Liver (tissue), 3 donors: ENCODE results near the gene CNKSR3.

Experiments used
- EGR1 ChIP-seq, 2 donors: IDR thresholded peaks; 2 replicates each; pipeline ENCODE4 v1.6.1; 2016 to 2018; ENCODE audit warnings: antibody characterized with exemption in 2 of 2, low read depth in 2 of 2
- GABPA ChIP-seq, 2 donors: IDR thresholded peaks in 1 of 2; conservative IDR thresholded peaks in 1 of 2; 2 replicates each; pipeline ENCODE4 v1.6.1; 2016; ENCODE audit warnings: antibody characterized with exemption in 2 of 2, mild to moderate bottlenecking in 1 of 2, moderate library complexity in 1 of 2
- JUND ChIP-seq, 2 donors: IDR thresholded peaks; 2 replicates each; pipeline ENCODE4 v1.6.1; 2016; ENCODE audit warnings: antibody characterized with exemption in 2 of 2
- RAD21 ChIP-seq, 2 donors: IDR thresholded peaks; 2 replicates each; pipeline ENCODE4 v1.6.1; 2016; ENCODE audit warnings: antibody characterized with exemption in 2 of 2, mild to moderate bottlenecking in 2 of 2
- TAF1 ChIP-seq: conservative IDR thresholded peaks from 2 replicates; pipeline ENCODE4 v1.6.1; 2016; ENCODE audit warnings: antibody characterized with exemption, mild to moderate bottlenecking
- TF ChIP-seq, protein P1 (sequence below): fragments of 150-350 bp; IDR thresholded peaks from 2 replicates; pipeline ENCODE4 v1.5.1; 2017; ENCODE audit warnings: improper control_type of control experiment, low read depth, low read length; ENCODE audit not compliant: missing input control
- TF ChIP-seq, protein P2 (sequence below): IDR thresholded peaks from 2 replicates; pipeline ENCODE4 v1.6.1; 2016; ENCODE audit warnings: antibody characterized with exemption, mild to moderate bottlenecking
- donor health status: healthy.
- donor health status: healthy.

DNA sequence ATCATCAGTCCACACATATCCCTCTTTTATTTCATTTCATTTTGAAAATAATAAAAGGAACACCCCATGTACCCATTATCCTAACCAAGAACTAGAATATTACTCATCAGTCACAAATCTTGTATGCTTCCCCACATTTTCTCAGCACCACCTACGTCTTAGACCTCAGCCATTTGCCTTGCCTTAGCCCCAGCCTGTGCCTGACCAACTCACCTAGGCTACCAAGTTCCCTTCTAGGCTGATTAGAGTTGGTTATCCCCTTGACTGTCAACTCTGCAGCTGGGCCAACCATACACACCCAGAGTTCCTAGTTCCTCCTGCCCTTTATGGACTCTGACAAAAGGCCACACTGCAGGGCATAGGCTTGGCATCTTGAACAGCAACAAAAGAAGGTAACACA lies 120.5 kb downstream of the CNKSR3 start:
- TF ChIP-seq, protein P1, sequence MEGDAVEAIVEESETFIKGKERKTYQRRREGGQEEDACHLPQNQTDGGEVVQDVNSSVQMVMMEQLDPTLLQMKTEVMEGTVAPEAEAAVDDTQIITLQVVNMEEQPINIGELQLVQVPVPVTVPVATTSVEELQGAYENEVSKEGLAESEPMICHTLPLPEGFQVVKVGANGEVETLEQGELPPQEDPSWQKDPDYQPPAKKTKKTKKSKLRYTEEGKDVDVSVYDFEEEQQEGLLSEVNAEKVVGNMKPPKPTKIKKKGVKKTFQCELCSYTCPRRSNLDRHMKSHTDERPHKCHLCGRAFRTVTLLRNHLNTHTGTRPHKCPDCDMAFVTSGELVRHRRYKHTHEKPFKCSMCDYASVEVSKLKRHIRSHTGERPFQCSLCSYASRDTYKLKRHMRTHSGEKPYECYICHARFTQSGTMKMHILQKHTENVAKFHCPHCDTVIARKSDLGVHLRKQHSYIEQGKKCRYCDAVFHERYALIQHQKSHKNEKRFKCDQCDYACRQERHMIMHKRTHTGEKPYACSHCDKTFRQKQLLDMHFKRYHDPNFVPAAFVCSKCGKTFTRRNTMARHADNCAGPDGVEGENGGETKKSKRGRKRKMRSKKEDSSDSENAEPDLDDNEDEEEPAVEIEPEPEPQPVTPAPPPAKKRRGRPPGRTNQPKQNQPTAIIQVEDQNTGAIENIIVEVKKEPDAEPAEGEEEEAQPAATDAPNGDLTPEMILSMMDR = no peak
- no peak for TF ChIP-seq JUND (IDR thresholded peaks at IDR 0.05)
- TF ChIP-seq GABPA (IDR thresholded peaks at IDR 0.05 in 1 of 2, conservative IDR thresholded peaks at IDR 0.05 in 1 of 2) = no peak
- TF ChIP-seq, protein P2, sequence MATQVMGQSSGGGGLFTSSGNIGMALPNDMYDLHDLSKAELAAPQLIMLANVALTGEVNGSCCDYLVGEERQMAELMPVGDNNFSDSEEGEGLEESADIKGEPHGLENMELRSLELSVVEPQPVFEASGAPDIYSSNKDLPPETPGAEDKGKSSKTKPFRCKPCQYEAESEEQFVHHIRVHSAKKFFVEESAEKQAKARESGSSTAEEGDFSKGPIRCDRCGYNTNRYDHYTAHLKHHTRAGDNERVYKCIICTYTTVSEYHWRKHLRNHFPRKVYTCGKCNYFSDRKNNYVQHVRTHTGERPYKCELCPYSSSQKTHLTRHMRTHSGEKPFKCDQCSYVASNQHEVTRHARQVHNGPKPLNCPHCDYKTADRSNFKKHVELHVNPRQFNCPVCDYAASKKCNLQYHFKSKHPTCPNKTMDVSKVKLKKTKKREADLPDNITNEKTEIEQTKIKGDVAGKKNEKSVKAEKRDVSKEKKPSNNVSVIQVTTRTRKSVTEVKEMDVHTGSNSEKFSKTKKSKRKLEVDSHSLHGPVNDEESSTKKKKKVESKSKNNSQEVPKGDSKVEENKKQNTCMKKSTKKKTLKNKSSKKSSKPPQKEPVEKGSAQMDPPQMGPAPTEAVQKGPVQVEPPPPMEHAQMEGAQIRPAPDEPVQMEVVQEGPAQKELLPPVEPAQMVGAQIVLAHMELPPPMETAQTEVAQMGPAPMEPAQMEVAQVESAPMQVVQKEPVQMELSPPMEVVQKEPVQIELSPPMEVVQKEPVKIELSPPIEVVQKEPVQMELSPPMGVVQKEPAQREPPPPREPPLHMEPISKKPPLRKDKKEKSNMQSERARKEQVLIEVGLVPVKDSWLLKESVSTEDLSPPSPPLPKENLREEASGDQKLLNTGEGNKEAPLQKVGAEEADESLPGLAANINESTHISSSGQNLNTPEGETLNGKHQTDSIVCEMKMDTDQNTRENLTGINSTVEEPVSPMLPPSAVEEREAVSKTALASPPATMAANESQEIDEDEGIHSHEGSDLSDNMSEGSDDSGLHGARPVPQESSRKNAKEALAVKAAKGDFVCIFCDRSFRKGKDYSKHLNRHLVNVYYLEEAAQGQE = no peak
- no peak for TF ChIP-seq EGR1 (IDR thresholded peaks at IDR 0.05; ENCODE audit: low read depth in 2 of 2)
- no peak for TF ChIP-seq TAF1
- no peak for TF ChIP-seq RAD21 (IDR thresholded peaks at IDR 0.05)
